GM12873 (cell line): Measurements from ENCODE around the gene LY86.

Source experiments
- CTCF ChIP-seq: IDR thresholded peaks from 2 replicates; pipeline ENCODE4 v1.5.1; 2012; ENCODE audit warnings: low read depth, mild to moderate bottlenecking, moderate library complexity, low read length, control low read depth; ENCODE audit not compliant: insufficient read depth; ENCODE audit errors: missing control alignments

The LY86 gene

GRCh38 chr6:6631053-6631452 lies 42.5 kb downstream of the LY86 start:
- TF ChIP-seq CTCF, result no peak

GRCh38 chr6:6631534-6632276 lies 43.2 kb downstream of the LY86 start:
- no peak for TF ChIP-seq CTCF

- no peak for TF ChIP-seq CTCF
Measured at GRCh38 chr6:6633898-6634734, 45.6 kb downstream of the LY86 start.

- no peak for TF ChIP-seq CTCF
Measured at GRCh38 chr6:6634735-6635075, 46.2 kb downstream of the LY86 start.

- no peak for TF ChIP-seq CTCF
Measured at GRCh38 chr6:6635291-6635690, 46.8 kb downstream of the LY86 start.

GRCh38 chr6:6635869-6636268 lies 47.3 kb downstream of the LY86 start:
- no peak for TF ChIP-seq CTCF

GRCh38 chr6:6639572-6639971 lies 51.1 kb downstream of the LY86 start:
- TF ChIP-seq CTCF, result no peak
